H1 (cell line): ENCODE results near the gene ASTN2. TPM values are rescaled to one million over a fixed set of nuclear protein-coding genes. Genes with fewer than 3 reads are reported as not detected.

Experiments
- ATF3 ChIP-seq: IDR thresholded peaks from 2 replicates; pipeline ENCODE4 v1.6.1; 2011; ENCODE audit warnings: low read depth, mild to moderate bottlenecking, low read length; ENCODE audit not compliant: insufficient read depth
- BACH1 ChIP-seq: IDR thresholded peaks from 2 replicates; pipeline ENCODE4 v1.6.1; 2012; ENCODE audit warnings: low read length, improper control_type of control experiment
- EGR1 ChIP-seq: IDR thresholded peaks from 2 replicates; pipeline ENCODE4 v1.6.1; 2011; ENCODE audit warnings: low read depth, low read length, borderline replicate concordance
- polyA plus RNA-seq, 7 experiments: library from polyadenylated mRNA; depleted of rRNA in 3 of 7; stranded (reverse) in 5 of 7; unstranded in 2 of 7; fragments of >200 nt in 5 of 7; fragments of 200-250 nt in 2 of 7; gene quantifications; 1 replicate in 5 of 7; 2 replicates in 1 of 7; 4 replicates in 1 of 7; pipeline versions ENCODE4 v1.2.1 to v1.2.3, GENCODE V29; 2011 to 2013; ENCODE audit warnings: missing spikeins in 2 of 7, mixed read lengths in 2 of 7
- total RNA-seq: library from RNA; stranded (reverse); fragmentation: NEBNext Ultra II Directional; extraction: Animal tissue kit (Norgen Biotek cat#: 25700); gene quantifications from 2 replicates; pipeline ENCODE4 v1.2.1, GENCODE V29; 2021

Gene ASTN2
- total and polyA plus RNA-seq, 2 of the 8 experiments (the other 6 are each of a cell fraction or from before 2014, with no cell fraction given) = 8.2 to 13.7 TPM

GRCh38 chr9:117035546-117035945, 379.3 kb downstream of the ASTN2 start (continued):
- TF ChIP-seq BACH1 = no peak
- TF ChIP-seq EGR1 = no peak
- no peak for TF ChIP-seq ATF3
